Measurements from ENCODE around the gene GLB1L3. TPM values are rescaled to one million over a fixed set of nuclear protein-coding genes. Genes with fewer than 3 reads are reported as not detected.

Gene GLB1L3
- total RNA-seq, 4 donors from 2014 or later: 0.16 TPM; not detected in 3

GRCh38 chr11:134266841-134267251 lies 9.3 kb upstream of the GLB1L3 start:
- Histone ChIP-seq H3K4me3 (no peak overlapping the region), H3K27ac (no peak overlapping the region), H3K36me3 (peaks cover 0 to 10% (median 0%) of the 10 kb centered on the region in 4 donors), H3K4me1 (peaks cover 0 to 10% (median 0%) of the 10 kb centered on the region in 4 donors), H3K27me3 (peaks cover 23% of the 10 kb centered on the region), H3K9me3 (no peaks in the 10 kb centered on the region)
- no peak for TF ChIP-seq EP300 (IDR thresholded peaks at IDR 0.05; ENCODE audit: low read depth)
- no peak for TF ChIP-seq POLR2A (IDR thresholded peaks at IDR 0.05)
- TF ChIP-seq POLR2AphosphoS5 (IDR thresholded peaks at IDR 0.05): no peak
- no peak for TF ChIP-seq CTCF (IDR thresholded peaks at IDR 0.05)
- in situ Hi-C loops (cut with MboI; ENCODE audit: low pct_ligation_motif_present in 1 of 4, low pct_unique_long_range_greater_than_20kb in 1 of 4, low sequenced_read_pairs in 3 of 4): no loop called here
- intact Hi-C loops (cut with DNase I; ENCODE audit: low total_unique reads): no loop called here
- 19 to 30% methylated on average over 3 of the region's 3 CpGs for WGBS, 2 donors (ENCODE audit: low coverage in 1 of 2)
- DNase-seq: no peak

GRCh38 chr11:134267461-134267860 lies 8.7 kb upstream of the GLB1L3 start:
- TF ChIP-seq POLR2AphosphoS5 (IDR thresholded peaks at IDR 0.05): no peak
- no peak for TF ChIP-seq EP300 (IDR thresholded peaks at IDR 0.05; ENCODE audit: low read depth)
- TF ChIP-seq POLR2A (IDR thresholded peaks at IDR 0.05): no peak
- TF ChIP-seq CTCF (IDR thresholded peaks at IDR 0.05): no peak
- no peak overlapping the region for H3K27ac ChIP-seq
- in situ Hi-C loops (cut with MboI; ENCODE audit: low pct_ligation_motif_present in 1 of 4, low pct_unique_long_range_greater_than_20kb in 1 of 4, low sequenced_read_pairs in 3 of 4): no loop called here
- DNase-seq: no peak
- no peaks in the 10 kb centered on the region for H3K9me3 ChIP-seq
- peaks cover 0 to 10% (median 0%) of the 10 kb centered on the region in 4 donors for H3K4me1 ChIP-seq
- WGBS, 2 donors (ENCODE audit: low coverage in 1 of 2): 84% methylated on average over 5 of the region's 5 CpGs; no CpG with 5 or more reads in 1 of the 2 donors
- intact Hi-C loops (cut with DNase I; ENCODE audit: low total_unique reads): no loop called here
- H3K4me3 ChIP-seq: no peak overlapping the region
- H3K27me3 ChIP-seq: peaks cover 29% of the 10 kb centered on the region
- peaks cover 0 to 9% (median 0%) of the 10 kb centered on the region in 4 donors for H3K36me3 ChIP-seq

- Histone ChIP-seq H3K27ac (no peak overlapping the region), H3K36me3 (peaks cover 0 to 6% (median 0%) of the 10 kb centered on the region in 4 donors), H3K9me3 (no peaks in the 10 kb centered on the region), H3K27me3 (peaks cover 34% of the 10 kb centered on the region), H3K4me1 (peaks cover 0 to 10% (median 0%) of the 10 kb centered on the region in 4 donors), H3K4me3 (no peak overlapping the region)
- in situ Hi-C loops (cut with MboI; ENCODE audit: low pct_ligation_motif_present in 1 of 4, low pct_unique_long_range_greater_than_20kb in 1 of 4, low sequenced_read_pairs in 3 of 4): no loop called here
- TF ChIP-seq POLR2A (IDR thresholded peaks at IDR 0.05) (no peak), CTCF (IDR thresholded peaks at IDR 0.05) (no peak), EP300 (IDR thresholded peaks at IDR 0.05; ENCODE audit: low read depth) (no peak), POLR2AphosphoS5 (IDR thresholded peaks at IDR 0.05) (no peak)
- intact Hi-C loops (cut with DNase I; ENCODE audit: low total_unique reads): no loop called here
- no peak for DNase-seq
- 89% methylated on average over 11 of the region's 11 CpGs; no CpG with 5 or more reads in 1 of the 2 donors for WGBS, 2 donors (ENCODE audit: low coverage in 1 of 2)
Measured at GRCh38 chr11:134267966-134268365, 8.2 kb upstream of the GLB1L3 start.

- TF ChIP-seq POLR2AphosphoS5 (IDR thresholded peaks at IDR 0.05) (no peak), EP300 (IDR thresholded peaks at IDR 0.05; ENCODE audit: low read depth) (no peak), CTCF (IDR thresholded peaks at IDR 0.05) (no peak), POLR2A (IDR thresholded peaks at IDR 0.05) (no peak)
- peaks cover 0 to 10% (median 0%) of the 10 kb centered on the region in 4 donors for H3K4me1 ChIP-seq
- intact Hi-C loops (cut with DNase I; ENCODE audit: low total_unique reads) (no loop called here), in situ Hi-C loops (cut with MboI; ENCODE audit: low pct_ligation_motif_present in 1 of 4, low pct_unique_long_range_greater_than_20kb in 1 of 4, low sequenced_read_pairs in 3 of 4) (no loop called here)
- H3K4me3 ChIP-seq: no peak overlapping the region
- peaks cover 57% of the 10 kb centered on the region for H3K27me3 ChIP-seq
- no peaks in the 10 kb centered on the region for H3K9me3 ChIP-seq
- no peak for DNase-seq
- WGBS, 2 donors (ENCODE audit: low coverage in 1 of 2): 0 to 46% methylated on average over 1 to 5 of the region's 5 CpGs
- H3K27ac ChIP-seq: no peak overlapping the region
- H3K36me3 ChIP-seq: no peaks in the 10 kb centered on the region
Measured at GRCh38 chr11:134270250-134270714, 5.9 kb upstream of the GLB1L3 start.
